Cortex of kidney (tissue), 1 donor: Measurements from ENCODE around the gene ARID4A.
"Not testable (repeated sequence)": the region's sequence is repeated elsewhere in the genome, so short reads cannot be mapped to it uniquely, and the experiment has no call there.

ENCODE experiments used
- DNase-seq: peaks from one replicate; lab custom pipeline; 2025; lab: John Stamatoyannopoulos, UW

Gene ARID4A

GRCh38 chr14:58291646-58292045, 6.7 kb upstream of the ARID4A start:
- DNase-seq = no peak

GRCh38 chr14:58292187-58292586, 6.2 kb upstream of the ARID4A start:
- no peak for DNase-seq

GRCh38 chr14:58294201-58294600, 4.2 kb upstream of the ARID4A start:
- no peak for DNase-seq

GRCh38 chr14:58296726-58297125, 1.6 kb upstream of the ARID4A start:
- DNase-seq = no peak

GRCh38 chr14:58297412-58297761, 968 bp upstream of the ARID4A start:
- DNase-seq = no peak

- peak; percentile 48 for DNase-seq
Measured at GRCh38 chr14:58297762-58298476, 436 bp upstream of the ARID4A start.

- DNase-seq = no peak
Measured at GRCh38 chr14:58299401-58300330, 1.3 kb downstream of the ARID4A start.

GRCh38 chr14:58301416-58301815, 3.1 kb downstream of the ARID4A start:
- DNase-seq = no peak

- DNase-seq = no peak
Measured at GRCh38 chr14:58305730-58306129, 7.4 kb downstream of the ARID4A start.

GRCh38 chr14:58307597-58308316, 9.4 kb downstream of the ARID4A start:
- no peak for DNase-seq

- no peak for DNase-seq
Measured at GRCh38 chr14:58309086-58309485, 10.7 kb downstream of the ARID4A start.

GRCh38 chr14:58313699-58314098, 15.3 kb downstream of the ARID4A start:
- no peak for DNase-seq

- no peak for DNase-seq
Measured at GRCh38 chr14:58315606-58316005, 17.3 kb downstream of the ARID4A start.

GRCh38 chr14:58327019-58327418, 28.7 kb downstream of the ARID4A start:
- no peak for DNase-seq

- no peak for DNase-seq
Measured at GRCh38 chr14:58331111-58331510, 32.8 kb downstream of the ARID4A start.

GRCh38 chr14:58332561-58332960, 34.2 kb downstream of the ARID4A start:
- DNase-seq = no peak

- DNase-seq = not testable (repeated sequence)
Measured at GRCh38 chr14:58339666-58340065, 41.3 kb downstream of the ARID4A start.

GRCh38 chr14:58341152-58341748, 42.9 kb downstream of the ARID4A start:
- no peak for DNase-seq

- not testable (repeated sequence) for DNase-seq
Measured at GRCh38 chr14:58343535-58343934, 45.2 kb downstream of the ARID4A start.

- no peak for DNase-seq
Measured at GRCh38 chr14:58353516-58354299, 55.4 kb downstream of the ARID4A start.

- DNase-seq = no peak
Measured at GRCh38 chr14:58354808-58355207, 56.5 kb downstream of the ARID4A start.
